Measurements from ENCODE around the gene TAX1BP1. TPM values are rescaled to one million over a fixed set of nuclear protein-coding genes. Genes with fewer than 3 reads are reported as not detected.

Gene TAX1BP1
- total RNA-seq, 1 experiment from 2014 or later: 58.3 TPM

GRCh38 chr7:27735165-27735564 lies 4.8 kb upstream of the TAX1BP1 start:
- H4K20me1 ChIP-seq (ENCODE audit: control insufficient read depth, insufficient read depth, insufficient read length): no peaks in the 10 kb centered on the region
- WGBS (ENCODE audit: extremely low coverage, insufficient read length, low lambda C conversion rate): no CpG with 5 or more reads among the region's 1 CpG
- no peaks in the 10 kb centered on the region for H3K4me1 ChIP-seq (ENCODE audit: insufficient read depth, low read length)
- no peak overlapping the region for H3K4me2 ChIP-seq (ENCODE audit: insufficient read depth, insufficient read length, low read length)
- TF ChIP-seq CTCF (conservative IDR thresholded peaks at IDR 0.05): no peak
- H3K79me1 ChIP-seq (ENCODE audit: insufficient read depth, low read depth, low read length, poor library complexity, severe bottlenecking): no peaks in the 10 kb centered on the region
- H3K18ac ChIP-seq (ENCODE audit: insufficient read length, low read depth, low read length): no peak overlapping the region
- no peaks in the 10 kb centered on the region for H3K9me3 ChIP-seq (ENCODE audit: control insufficient read depth, low read depth, low read length)
- no peak for DNase-seq
- H3K23me2 ChIP-seq (ENCODE audit: insufficient read length, low read depth, low read length, poor library complexity, severe bottlenecking): peaks cover 2% of the 10 kb centered on the region
- no peak overlapping the region for H2BK120ac ChIP-seq (ENCODE audit: low read depth, low read length, poor library complexity, severe bottlenecking)
- H3K14ac ChIP-seq (ENCODE audit: insufficient read depth, low read length): no peak overlapping the region
- H3K4me3 Mint-ChIP-seq: no peak overlapping the region
- H3K27ac Mint-ChIP-seq: no peak overlapping the region
- H2BK15ac ChIP-seq (ENCODE audit: low read depth, low read length): no peak overlapping the region
- no peak overlapping the region for H2AFZ ChIP-seq (ENCODE audit: low read length)
- no peak overlapping the region for H3K56ac ChIP-seq (ENCODE audit: insufficient read length, low read depth, low read length)
- H3K9me3 Mint-ChIP-seq: no peaks in the 10 kb centered on the region
- H3K27me3 Mint-ChIP-seq (ENCODE audit: low read depth): peaks cover 4% of the 10 kb centered on the region; the same call in 1 of the 2 replicates
- H3T11ph ChIP-seq (ENCODE audit: low read length): no peak overlapping the region
- no peak overlapping the region for H3K23ac ChIP-seq (ENCODE audit: insufficient read length, low read depth, low read length)
- H2AK5ac ChIP-seq (ENCODE audit: insufficient read length, low read length): no peak overlapping the region
- no peaks in the 10 kb centered on the region for H3K79me2 ChIP-seq (ENCODE audit: insufficient read depth, low read length)
- no peak overlapping the region for H2BK12ac ChIP-seq (ENCODE audit: insufficient read length, low read depth, low read length)
- H3K27me3 ChIP-seq (ENCODE audit: insufficient read depth, low read length): no peaks in the 10 kb centered on the region
- H4K91ac ChIP-seq (ENCODE audit: insufficient read length, low read depth, low read length): no peak overlapping the region
- H2BK5ac ChIP-seq (ENCODE audit: insufficient read length, low read length): no peak overlapping the region
- H3K36me3 Mint-ChIP-seq (ENCODE audit: insufficient read depth in 1 of 3, low read depth in 3 of 3): no peaks in the 10 kb centered on the region
- no peak overlapping the region for H3K9ac ChIP-seq (ENCODE audit: extremely low read depth, insufficient read length, low read length)
- H3K4me1 Mint-ChIP-seq: peaks cover 6 to 14% of the 10 kb centered on the region in 2 experiments
- H4K5ac ChIP-seq (ENCODE audit: insufficient read length, low read depth, low read length): no peak overlapping the region
- H3K4ac ChIP-seq (ENCODE audit: low read depth, low read length): no peak overlapping the region
- H2BK20ac ChIP-seq (ENCODE audit: low read depth, low read length, poor library complexity, severe bottlenecking): no peak overlapping the region
- H3K27ac ChIP-seq (ENCODE audit: insufficient read length, low read depth, low read length): no peak overlapping the region
- H4K8ac ChIP-seq (replicated peaks; ENCODE audit: insufficient read length, low read depth, low read length): no peak overlapping the region

Data from H9 (cell line).